Prostate gland (tissue), 2 donors: Measurements from ENCODE around the gene SCYGR7.

ENCODE experiments used
- CTCF ChIP-seq, 4 experiments: fragments of 200-600 bp in 2 of 4; fragments of 450-650 bp in 2 of 4; sonication (generic) in 2 of 4; IDR thresholded peaks; 1 replicate in 3 of 4; 2 replicates in 1 of 4; pipeline ENCODE4 v1.5.1; 2016 to 2019; ENCODE audit warnings: antibody characterized with exemption in 4 of 4, mild to moderate bottlenecking in 2 of 4, moderate library complexity in 2 of 4
- POLR2A ChIP-seq: fragments of 450-650 bp; IDR thresholded peaks from one replicate; pipeline ENCODE4 v1.6.1; 2016; ENCODE audit warnings: antibody characterized with exemption, mild to moderate bottlenecking
- POLR2AphosphoS5 ChIP-seq: sonication (generic); formaldehyde crosslinking; IDR thresholded peaks from one replicate; pipeline ENCODE4 v1.6.1; 2017; ENCODE audit warnings: antibody characterized with exemption

GRCh38 chr2:227717687-227718567 is 10.2 kb upstream of the SCYGR7 start, which contains the start of gene SLC19A3:
- TF ChIP-seq CTCF (IDR thresholded peaks at IDR 0.05) = no peak
- no peak for TF ChIP-seq POLR2A
- no peak for TF ChIP-seq POLR2AphosphoS5
